HG03135 (cell line): ENCODE measurements around the gene APBB3.

Experiments
- ATAC-seq: cut with Tn5 transposase; IDR thresholded peaks from one replicate; pipeline ENCODE4 v1.9.1; 2021; ENCODE audit warnings: mild to moderate bottlenecking, moderate library complexity; ENCODE audit not compliant: unreplicated experiment

APBB3 gene

DNA sequence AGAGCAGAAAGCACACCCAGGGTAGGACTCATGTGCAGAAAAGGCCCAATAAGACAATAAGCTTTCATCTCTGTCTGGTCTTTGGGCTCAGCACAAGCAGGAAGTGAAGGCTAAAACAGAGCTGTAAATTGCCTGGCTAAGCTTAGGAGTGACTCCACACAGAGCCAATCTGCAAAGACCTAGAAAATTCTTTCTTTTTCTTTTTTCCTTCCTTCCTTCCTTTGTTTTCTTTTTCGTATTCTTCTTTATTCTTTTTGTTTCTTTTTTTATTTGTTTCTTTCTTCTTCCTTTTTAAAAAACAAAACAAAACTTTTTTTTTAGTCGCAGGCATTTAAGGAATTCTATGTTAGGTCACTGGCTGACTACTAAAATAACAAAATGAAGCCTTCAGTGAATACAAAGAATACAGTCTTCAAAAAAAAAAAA lies 12.4 kb upstream of the APBB3 start:
- ATAC-seq = no peak

DNA sequence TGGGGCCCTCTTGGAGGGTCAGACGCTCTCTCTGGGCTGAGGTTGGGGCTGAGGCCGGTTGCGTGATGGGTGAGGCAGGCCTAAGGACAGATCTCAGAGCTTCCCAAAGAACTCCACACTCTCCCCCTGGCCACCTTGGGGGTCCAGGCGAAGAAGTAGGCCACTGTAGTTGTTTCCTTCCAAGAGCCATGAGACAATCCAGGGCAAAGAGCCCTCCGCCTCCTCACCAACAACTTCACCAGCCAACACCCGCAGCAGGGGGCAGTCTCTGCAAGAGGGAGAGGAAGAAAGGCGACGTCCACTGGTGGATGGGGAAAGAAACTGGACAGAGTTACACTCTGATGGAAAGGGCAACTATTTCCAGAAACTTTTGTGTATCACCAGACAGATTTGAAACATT lies 10.9 kb upstream of the APBB3 start:
- no peak for ATAC-seq

DNA sequence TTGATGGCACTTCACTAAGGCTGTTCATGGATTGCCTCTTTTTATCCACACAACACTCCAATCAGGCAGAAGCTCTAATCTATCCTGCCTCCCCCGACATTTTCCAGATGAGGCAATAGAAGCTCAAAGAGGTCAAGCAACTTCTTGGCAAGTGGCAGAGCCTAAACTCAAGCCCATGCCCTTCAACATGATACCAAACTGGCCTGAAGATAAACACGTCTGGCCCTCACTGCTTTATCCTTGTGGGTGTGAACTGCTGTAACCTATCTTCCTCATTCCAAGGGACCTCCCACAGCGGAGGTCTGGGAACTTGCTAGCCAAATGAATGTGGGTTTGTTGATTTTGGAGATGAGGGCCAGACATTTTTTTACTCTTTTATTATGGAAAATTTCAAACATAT lies 9.8 kb upstream of the APBB3 start:
- ATAC-seq = no peak

DNA sequence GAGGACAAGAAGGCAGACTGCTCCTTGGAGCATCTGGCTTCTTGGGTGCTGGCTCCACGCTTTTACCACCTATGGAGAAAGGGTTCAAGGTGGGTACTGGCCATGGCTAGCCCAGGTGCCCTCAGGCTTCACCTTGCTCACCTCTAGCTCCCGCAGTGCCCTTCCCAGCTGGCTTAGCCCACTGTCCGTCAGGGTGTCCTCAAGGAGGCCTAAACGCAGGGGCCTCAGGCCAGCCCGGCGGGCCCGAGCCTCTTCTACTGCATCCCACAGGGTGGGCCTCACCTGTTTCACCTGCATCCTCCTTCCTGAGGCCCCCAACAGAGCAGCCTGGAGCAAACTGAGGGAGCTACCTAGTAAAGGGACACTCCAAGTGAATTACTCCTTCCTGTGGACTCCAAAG lies 9.3 kb upstream of the APBB3 start:
- ATAC-seq = no peak

DNA sequence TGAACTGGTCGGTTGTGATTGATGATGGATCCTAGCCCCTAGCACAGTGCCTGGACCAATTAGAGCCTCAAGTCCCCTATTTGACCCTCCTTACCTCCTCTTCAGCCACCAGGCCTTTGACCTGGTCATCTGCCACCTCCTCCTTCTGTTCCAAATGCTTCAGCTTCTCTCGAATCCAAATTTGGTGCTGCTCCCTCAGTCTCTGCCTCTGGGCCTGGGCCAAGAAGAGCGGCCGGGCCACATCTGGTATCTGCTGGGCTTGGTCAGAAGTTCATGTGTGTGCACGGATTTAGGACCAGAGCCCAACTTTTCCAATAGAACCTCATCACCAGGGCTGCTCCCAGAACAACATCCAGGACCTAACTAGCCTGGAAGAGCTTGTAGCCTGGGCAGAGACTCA lies 6.7 kb upstream of the APBB3 start:
- no peak for ATAC-seq

DNA sequence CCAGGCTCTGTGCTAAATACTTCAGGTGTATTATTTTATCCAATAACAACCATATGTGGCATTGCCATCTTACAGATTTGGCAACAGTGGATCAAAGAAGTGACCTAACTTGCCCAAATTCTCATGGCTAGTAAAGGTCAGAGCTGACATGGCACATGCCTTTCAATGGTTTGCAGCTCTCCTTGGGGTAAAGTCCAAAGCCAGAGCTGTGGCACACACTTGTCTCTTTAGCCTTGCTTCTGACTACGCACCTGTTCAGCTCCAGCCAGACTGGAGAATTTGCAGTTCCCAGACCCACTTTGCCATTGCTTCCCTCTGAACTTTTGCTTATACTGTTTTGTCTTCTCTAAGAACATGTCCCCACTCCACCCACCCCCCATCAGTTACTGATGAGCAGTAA lies 6.1 kb upstream of the APBB3 start:
- no peak for ATAC-seq

DNA sequence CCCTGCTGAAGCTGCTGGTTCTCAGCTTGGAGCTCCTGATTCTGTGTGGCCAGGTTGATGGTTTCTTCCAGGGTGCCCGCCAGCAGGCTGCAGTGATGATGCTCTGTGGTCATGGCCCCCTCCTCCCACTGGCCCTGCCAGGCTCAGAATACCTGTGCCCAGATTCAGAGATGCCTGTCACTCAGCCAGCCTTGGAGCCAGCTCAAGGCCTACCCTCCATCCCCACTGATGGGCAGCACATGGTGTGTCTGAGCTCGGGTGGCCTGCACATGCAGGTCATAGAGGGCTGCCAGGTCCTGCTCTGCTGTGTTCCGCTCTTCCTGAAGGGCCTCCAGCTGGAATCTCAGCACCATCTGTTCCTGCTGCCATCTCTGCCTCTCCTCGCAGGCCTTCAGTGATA lies 5.7 kb upstream of the APBB3 start:
- ATAC-seq = no peak

DNA sequence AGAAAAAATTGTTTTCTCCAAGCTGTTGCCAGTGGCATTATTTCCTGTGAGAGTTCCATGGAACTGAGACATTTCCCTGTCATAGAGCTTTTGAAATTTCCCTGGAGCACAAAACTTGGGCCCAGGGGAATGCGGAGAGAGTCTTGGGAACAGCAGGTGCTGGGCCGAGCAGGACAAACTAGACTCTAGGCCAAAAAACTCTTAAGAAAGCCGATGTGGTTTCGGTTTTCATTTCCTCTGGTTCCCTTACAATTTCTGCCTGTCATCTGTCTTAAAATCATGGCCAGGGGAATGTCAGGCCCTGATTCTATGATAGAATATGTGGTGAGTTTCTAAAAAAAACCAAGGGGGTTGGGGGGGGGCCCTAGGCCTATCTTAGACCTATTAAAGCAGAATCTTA lies 4.8 kb upstream of the APBB3 start:
- ATAC-seq = no peak

DNA sequence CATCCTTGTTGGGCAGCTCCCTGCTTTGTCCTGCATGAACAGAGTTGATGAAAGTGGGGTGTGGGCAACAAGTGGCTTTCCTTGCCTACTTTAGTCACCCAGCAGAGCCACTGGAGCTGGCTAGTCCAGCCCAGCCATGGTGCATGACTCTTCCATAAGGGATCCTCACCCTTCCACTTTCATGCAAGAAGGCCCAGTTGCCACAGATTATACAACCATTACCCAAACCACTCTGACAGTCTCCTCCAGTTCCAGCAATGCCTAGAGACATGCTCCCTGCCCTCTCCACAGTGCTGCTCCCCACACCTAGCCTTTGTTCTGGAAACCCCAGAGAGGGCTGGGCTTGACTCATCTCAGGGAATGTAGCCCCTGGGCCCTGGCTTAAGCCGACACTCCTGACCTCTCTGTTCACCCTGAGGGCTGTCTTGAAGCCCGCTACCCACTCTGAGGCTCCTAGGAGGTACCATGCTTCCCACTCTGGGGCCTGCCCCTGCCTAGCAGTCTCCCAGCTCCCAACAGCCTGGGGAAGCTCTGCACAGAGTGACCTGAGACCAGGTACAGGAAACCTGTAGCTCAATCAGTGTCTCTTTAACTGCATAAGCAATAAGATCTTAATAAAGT lies 4.2 kb upstream of the APBB3 start:
- ATAC-seq = no peak

DNA sequence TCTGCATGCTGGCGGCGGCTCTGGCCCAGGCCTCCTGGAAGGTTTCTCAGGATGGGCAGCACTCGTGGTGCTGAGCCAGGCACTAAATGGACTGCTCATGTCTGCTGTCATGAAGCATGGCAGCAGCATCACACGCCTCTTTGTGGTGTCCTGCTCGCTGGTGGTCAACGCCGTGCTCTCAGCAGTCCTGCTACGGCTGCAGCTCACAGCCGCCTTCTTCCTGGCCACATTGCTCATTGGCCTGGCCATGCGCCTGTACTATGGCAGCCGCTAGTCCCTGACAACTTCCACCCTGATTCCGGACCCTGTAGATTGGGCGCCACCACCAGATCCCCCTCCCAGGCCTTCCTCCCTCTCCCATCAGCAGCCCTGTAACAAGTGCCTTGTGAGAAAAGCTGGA lies 3.5 kb upstream of the APBB3 start:
- ATAC-seq = no peak

DNA sequence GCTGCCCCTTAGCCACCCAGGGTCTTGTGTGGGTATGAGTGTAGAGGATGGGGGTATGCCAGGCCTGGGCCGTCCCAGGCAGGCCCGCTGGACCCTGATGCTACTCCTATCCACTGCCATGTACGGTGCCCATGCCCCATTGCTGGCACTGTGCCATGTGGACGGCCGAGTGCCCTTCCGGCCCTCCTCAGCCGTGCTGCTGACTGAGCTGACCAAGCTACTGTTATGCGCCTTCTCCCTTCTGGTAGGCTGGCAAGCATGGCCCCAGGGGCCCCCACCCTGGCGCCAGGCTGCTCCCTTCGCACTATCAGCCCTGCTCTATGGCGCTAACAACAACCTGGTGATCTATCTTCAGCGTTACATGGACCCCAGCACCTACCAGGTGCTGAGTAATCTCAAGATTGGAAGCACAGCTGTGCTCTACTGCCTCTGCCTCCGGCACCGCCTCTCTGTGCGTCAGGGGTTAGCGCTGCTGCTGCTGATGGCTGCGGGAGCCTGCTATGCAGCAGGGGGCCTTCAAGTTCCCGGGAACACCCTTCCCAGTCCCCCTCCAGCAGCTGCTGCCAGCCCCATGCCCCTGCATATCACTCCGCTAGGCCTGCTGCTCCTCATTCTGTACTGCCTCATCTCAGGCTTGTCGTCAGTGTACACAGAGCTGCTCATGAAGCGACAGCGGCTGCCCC lies 2.9 kb upstream of the APBB3 start:
- ATAC-seq = no peak

DNA sequence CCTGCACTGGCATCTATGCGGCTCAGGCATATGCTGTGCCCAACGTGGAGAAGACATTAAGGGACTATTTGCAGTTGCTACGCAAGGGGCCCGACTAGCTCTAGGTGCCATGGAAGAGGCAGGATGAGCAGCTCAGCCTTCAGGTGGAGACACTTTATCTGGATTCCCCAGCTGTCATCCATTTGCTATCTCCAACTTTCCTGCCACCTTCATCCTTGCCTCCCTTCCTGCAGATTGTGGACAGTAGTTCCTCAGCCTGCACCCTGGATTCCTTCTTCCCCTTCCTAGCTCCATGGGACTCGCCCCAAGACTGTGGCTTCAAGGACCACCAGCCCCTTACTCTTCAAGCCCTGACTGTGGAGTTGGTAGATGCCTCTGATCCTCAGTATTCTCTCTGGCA lies 2.3 kb upstream of the APBB3 start:
- ATAC-seq = no peak

DNA sequence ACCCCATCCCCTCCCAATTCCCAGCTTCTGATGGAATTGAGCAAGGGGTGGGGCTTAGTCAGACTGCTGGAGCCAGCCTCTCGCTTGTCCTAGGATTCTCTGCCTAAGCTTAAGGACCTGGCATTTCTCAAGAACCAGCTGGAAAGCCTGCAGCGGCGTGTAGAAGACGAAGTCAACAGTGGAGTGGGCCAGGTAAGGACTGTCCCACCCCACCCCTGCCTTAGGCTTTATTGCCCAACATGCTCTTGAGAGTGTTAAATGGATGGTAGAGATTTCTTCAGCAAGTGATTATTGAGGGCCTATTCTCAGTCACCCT lies 1.3 kb upstream of the APBB3 start:
- ATAC-seq = no peak

DNA sequence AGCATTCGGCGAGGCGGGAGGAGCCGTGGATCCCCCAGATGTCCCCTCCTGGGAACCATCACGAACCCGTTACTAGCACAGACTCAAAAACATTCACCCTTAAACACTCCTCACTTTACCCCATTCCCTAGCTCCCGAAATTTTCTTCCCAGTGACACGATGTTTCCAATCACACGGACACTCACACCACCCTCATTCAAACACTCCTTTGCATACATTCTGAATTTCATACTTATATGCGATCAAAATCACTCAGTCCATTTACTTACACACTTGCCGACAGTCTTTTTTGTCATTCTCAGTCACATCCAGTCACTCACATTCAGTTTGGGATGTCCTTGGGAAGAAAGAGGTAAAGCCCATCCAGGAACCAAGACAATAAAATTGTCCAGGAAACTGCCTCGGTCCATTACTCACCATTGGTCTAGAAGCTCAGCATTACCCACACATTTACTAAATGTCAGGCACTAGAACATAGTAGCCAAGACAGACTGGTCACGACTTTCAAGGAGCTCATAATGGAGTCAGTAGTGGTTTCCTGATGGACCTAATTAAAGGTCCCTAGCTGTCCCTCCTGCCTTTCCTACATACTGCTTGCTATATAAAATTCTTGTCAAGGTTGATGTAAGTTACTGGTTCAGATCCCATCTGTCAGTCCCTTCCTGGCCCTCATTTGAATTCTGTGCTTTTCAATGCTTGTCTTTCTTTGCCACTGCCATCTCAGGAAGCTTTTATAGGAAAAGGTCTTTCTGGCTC lies 804 bp upstream of the APBB3 start:
- ATAC-seq = no peak

DNA sequence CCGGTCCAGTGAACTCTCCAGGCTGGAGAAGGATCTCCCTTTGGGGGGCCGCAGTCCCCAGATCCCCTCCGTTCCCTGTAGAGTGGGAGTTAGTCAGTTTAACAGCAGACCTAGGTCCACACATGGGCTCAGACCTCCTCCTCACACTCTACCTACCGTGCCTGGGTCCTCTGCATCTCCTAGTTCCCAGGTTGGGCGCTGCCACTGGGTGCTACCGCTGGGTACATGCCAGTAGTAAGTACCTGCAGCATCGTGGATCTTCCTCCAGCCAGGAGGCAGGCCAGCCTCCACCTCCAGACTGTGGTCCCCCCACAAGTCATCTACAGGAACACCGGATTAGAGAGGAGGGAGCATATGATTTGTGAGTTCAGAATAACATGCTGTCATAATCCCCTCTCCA lies 802 bp downstream of the APBB3 start:
- ATAC-seq = no peak

DNA sequence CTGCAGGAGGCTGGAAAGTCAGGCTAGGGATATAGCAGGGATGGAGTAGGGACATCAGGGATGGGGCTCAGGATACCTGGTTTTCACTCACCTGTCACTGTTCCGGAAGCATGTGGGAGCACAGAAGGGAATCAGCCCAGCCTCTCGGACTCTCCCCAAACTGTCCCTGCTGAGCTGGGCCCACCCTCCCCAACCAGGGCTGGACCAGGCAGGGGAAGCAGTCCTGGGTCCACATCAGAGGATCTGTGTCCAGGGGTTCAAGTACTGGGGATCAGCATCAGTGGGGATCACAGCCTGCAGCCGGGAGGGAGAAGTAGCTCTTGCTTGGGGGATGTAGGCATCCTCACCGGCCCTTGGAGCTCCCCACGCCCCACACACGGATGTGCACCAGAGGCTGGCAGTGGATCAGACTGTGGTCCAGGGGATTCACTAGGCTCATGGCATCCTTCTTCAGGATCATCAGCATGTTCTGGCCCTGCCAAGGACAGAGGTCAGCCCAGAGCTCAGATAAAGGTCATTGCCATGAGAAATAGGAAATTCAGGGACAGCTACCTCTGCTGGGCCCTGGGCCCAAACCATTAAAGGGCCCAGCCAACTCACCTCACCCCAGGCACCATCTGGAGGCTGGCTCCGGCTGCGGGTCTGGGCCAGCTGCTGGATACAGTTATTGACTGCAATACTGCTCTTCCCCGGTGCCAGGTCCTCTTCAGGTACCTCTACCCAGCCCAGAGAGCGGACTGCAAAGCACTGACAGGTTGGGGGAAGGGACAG lies 2.5 kb downstream of the APBB3 start:
- ATAC-seq = no peak

DNA sequence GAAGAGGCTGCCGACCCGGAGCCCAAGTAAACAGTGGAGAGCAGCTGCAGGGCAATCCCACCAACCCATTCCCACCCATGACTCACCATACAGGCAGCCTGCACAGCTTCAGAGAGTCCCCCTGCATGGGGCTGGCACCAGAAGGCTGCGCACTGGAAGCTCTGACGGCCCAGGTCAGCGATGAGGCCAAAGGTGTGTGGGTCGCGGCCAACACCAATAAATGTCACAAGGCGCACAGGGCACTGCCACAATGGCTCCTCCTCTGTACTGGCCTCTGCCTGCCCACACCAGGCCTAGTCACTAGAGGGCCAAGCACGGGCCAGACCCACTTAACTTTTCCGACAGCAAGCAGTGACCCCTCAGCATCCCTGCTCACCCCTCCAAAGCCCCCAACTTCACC lies 4.2 kb downstream of the APBB3 start:
- ATAC-seq = no peak

DNA sequence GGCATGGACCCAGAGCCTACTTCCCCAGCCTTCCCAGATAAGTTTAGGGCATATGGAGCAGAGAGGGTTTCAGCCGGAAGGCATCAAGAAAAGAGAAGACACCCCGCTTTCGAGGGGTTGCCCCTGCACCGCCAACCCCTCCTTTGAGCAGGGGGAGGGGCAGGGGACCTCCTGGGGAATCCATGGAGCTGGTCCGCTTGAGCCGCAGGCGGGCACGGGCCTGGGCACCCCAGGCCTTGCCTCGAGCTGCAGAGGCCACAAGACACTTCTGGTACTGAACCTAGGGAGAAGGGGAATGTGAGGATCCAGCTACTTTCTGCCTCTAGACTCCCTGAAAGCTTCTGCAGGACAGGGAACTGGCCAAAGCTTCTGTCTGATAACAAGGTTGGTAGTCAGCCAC lies 5.9 kb downstream of the APBB3 start:
- ATAC-seq = no peak

DNA sequence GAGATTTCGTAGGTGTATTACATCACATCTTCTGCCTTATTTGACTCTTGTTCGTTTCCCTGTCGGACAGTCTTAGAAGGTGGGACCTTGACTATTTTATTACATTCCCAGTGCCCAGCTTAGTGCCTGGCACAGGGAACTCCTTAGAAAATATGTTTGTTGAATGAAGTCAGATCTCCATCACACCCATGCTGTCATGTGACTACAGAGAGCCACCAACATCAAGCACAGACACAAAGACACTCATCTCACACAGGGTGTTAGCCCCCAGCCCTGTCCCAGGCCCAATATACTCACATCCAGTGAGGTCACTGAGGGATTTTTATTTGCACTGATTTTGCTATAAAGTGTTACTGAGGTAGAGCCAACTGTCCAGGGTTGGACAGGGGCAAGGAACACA lies 6.4 kb downstream of the APBB3 start:
- ATAC-seq = no peak

DNA sequence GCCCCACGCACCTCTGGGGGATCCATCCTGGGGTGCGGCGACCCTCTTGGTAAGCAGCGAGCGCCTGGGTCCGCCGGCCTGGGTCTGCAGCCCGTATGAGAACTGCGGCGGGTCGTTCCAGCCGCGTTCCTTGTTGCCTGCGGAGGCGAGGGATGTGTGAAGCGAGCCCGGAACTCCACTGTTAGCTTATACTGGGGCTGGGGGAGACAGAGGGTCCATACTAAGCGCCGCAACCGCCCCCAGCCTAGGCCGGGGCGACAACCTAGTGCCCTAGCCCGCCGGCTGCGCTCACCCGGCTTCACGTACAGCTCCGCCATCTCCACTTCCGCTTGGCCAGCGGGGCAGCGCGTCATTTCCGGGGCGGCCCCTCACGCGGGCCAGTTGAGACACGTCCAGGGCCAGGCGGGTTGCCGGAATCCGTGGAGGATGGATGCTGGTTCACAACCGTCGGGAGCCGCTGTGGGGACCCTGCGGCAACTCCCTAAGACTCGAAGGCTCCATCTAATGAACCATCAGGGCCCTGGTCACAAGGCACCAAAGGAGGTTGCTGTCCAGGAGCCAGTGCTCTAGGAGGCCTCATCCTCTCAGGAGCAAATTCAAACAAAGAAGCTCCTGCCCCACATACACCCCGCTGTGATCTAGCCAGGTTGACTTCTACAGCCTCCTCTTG lies 7.1 kb downstream of the APBB3 start, which contains the start of gene SRA1:
Gene SRA1, minus strand, starts transcription at position 338 of the 670 bp plus-strand sequence. Its CDS starts 21 bp downstream, at position 317.
- ATAC-seq = peak; percentile 97

DNA sequence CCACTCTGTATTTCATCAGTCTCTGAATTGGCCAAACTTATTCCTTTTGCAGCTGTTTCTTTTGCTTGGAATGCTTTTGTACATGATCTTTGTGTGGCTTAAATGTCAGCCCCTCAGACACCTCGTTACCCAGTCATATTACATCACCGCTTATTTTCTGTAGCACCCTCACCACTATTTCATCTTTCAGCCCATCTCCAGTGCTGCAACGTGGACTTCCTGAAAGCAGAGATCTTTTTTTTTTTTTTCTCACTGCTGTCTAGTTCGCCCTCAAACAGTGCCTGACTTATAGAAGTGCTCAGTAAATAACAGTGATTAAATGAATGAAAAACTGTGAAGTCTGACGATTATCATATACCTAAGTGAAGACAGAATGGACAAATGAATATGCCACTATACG lies 8.0 kb downstream of the APBB3 start:
- ATAC-seq = no peak
